GM12874 (cell line): ENCODE data around the gene YWHAQ.
A peak's percentile ranks its signal among the peaks of the same experiment; 100 is the strongest.

ENCODE experiments used
- CTCF ChIP-seq: IDR thresholded peaks from 2 replicates; pipeline ENCODE4 v1.5.1; 2011; ENCODE audit warnings: low read depth, mild to moderate bottlenecking, control low read depth, low read length, moderate library complexity; ENCODE audit not compliant: insufficient read depth

Gene YWHAQ

GRCh38 chr2:9558948-9559381 is 71.8 kb downstream of the YWHAQ start:
- TF ChIP-seq CTCF: no peak

DNA sequence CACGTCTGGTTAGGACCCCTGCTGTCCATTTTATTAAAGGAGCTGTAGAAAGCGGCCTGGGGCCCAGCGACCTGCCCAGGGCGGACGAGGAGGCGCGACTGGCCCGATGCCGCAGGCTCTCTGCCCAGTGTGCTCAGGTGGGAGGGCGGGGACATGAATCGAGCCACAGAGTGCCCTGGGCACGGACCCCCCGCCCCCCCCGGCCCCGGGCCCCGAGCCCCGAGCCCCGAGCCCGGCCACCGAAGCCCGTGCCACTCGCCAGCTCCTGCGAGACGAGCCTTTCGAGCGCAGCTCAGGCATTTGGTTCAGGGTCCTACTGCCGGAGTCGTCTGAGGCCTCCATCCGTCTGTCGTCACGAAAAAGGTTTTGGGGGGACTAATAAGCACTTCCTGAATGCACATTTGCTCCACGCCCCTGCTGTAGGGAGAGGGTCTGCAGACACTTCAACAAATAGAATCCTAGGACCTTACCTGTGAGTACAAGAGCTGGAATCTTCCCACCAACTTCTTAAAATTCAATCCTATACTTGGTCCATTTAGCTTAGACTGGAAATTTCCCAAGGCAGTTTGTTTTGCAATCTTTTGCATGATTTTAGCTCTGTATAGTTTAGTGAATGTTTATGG is 74.6 kb downstream of the YWHAQ start:
- no peak for TF ChIP-seq CTCF

DNA sequence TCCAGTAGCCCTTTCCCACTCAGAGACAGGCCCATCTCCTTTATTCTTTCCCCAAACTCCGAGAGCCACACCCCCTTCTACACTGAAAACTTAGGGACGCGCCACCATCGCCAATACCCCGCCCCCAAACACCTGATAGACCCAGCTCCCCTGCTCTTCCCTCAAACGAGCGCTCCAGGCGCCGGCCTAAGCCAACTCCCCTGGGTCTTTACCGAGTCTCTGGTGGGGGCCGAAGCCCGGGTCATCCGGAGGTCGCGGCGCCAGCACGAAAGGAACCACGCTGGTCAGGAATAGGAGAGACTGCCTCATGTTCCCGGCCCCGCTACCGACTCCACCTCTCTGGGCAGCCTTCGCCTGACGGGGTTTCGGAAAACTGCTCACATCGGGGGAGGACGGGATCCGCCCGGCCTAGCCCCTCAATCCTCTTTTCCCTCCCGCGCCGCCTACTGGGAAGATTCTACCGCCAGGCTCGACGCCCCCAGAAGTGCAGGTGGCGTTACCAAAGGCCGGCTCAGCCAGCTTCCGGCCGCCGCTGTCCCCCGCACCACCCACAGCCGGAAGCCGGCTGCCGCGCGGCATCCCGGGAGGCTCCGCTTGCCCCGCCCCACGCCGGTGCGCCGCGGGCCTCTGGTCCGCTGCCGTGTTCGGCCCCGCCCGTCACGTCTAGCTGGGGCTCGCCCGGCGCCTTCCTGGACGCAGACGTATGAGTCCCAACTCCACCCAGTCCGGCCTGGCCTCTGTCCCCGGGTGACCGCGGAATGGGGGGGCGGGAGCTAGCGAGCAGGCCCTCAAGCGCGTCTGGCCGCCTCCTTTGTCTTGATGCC is 75.3 kb downstream of the YWHAQ start, which contains the start of gene ADAM17:
TSS of gene ADAM17 (minus strand) at position 534 of the 824 bp plus-strand sequence. CDS start at position 309, 225 bp downstream.
- TF ChIP-seq CTCF: peak; percentile 32

DNA sequence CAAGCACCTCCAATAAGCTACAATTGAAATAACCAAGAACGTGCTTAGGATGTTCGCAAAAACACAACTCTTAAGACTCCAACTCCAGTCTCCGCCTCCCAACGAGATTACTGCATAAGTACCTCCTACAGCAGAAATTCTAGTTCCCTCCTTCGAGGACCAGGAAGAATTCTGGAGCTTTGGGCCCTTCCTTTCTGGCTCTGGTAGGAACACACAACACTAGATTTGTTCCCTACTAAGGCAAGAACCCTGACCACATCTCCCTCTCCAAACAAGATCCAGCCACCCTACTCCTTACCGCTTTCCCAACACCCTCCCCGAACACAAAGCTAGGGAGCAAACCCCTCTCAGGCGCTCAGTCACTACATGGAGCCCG is 75.9 kb downstream of the YWHAQ start:
- no peak for TF ChIP-seq CTCF

- no peak for TF ChIP-seq CTCF
Observed at GRCh38 chr2:9552219-9553178, 78.3 kb downstream of the YWHAQ start.

- no peak for TF ChIP-seq CTCF
Observed at GRCh38 chr2:9549420-9549819, 81.4 kb downstream of the YWHAQ start.

DNA sequence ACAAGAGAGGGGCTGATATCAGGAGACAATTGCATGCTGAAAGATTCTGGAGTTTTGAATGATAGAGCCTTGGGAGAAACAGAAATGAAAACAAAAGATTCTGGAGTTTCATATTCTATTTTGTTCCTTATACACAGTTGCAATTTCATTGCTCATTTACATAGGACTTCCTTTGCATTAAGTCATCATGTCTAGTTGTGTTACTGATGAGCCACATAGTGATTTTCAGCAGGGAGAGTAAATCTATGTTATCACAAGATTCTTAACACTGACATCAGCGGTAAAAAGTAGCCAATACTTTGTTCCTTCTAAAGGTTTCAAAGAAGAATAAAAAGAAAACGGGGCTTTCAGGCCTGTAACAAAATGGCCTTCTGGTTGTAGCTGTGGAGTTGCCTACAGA is 82.3 kb downstream of the YWHAQ start:
- no peak for TF ChIP-seq CTCF
